ENCODE results near the gene DNER.
A peak's percentile ranks its signal among the peaks of the same experiment; 100 is the strongest.

The DNER gene

GRCh38 chr2:229591611-229592010, 122.7 kb downstream of the DNER start:
- TF ChIP-seq CTCF (IDR thresholded peaks at IDR 0.05; ENCODE audit: control insufficient read depth, extremely low read depth, insufficient read depth) = no peak
- no peak for DNase-seq (ENCODE audit: low read depth)
- H3K4me3 ChIP-seq (ENCODE audit: low read depth, low read length) = no peak overlapping the region

GRCh38 chr2:229586746-229587705, 127.3 kb downstream of the DNER start:
- H3K4me3 ChIP-seq (ENCODE audit: low read depth, low read length) = no peak overlapping the region
- TF ChIP-seq CTCF (IDR thresholded peaks at IDR 0.05; ENCODE audit: control insufficient read depth, extremely low read depth, insufficient read depth) = peak; percentile 71
- DNase-seq (ENCODE audit: low read depth) = peak; percentile 6

GRCh38 chr2:229586012-229586411, 128.3 kb downstream of the DNER start:
- no peak for TF ChIP-seq CTCF (IDR thresholded peaks at IDR 0.05; ENCODE audit: control insufficient read depth, extremely low read depth, insufficient read depth)
- DNase-seq (ENCODE audit: low read depth) = no peak

DNA sequence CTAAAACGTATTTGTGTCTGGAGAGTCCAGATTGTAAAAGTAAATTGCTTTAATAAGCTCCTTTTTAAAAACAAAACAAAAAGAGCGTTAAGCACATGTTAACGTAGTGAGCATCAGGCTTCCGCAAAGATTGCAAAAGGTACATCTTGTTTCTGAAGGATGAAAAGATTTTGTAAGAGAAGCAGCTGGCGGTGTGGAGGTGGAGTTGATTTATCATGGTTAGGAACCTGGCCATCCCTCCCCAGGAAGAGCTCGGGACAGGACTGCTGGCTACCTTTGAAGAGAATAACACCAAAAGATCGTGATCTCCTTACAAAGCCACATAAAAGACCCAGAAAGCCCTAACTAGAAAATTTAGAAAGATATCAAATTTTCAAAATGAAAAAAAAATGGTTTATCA, 132.2 kb downstream of the DNER start:
- TF ChIP-seq CTCF (IDR thresholded peaks at IDR 0.05; ENCODE audit: control insufficient read depth, extremely low read depth, insufficient read depth) = no peak
- DNase-seq (ENCODE audit: low read depth) = no peak
- H3K4me3 ChIP-seq (ENCODE audit: low read depth, low read length) = no peak overlapping the region

More at GRCh38 chr2:229586012-229586411, 128.3 kb downstream of the DNER start:
- no peak overlapping the region for H3K4me3 ChIP-seq (ENCODE audit: low read depth, low read length)

DNA sequence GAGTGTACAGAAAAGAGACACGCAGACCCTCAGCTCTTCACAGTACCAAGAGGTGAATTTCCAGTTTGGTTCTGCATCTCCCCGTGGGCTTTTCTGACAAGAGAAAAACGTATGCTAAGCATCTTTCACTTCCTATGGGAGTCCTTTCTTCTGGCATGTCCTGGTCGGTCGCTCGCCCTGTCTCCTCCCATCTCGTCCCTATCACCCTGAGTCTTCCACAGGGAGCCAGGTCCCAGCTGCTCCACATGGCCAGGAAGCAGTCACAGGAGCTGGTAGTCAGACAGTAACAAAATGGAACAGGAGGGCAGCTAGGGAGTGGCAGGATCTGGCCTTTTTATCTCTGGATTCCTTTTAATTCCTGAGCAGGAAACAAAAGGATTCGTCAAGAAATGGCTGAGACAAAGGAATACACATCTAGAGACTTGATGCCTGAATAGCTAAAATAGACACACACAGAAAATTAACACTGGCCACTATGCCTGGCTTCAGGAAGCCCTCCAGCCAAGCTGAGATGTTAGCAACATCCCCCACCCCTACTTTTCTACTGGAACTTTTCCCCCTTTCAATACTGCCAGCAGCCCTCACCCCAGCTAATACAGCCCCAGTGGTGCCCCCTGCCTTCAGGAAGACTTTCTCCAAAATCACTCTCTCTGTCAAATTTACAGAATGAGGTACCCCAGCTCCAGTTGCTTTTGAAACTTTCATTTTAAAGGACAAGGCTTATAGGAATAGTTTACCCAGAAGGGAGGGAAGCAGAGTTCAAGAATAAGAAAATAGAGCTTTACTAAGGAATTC, 136.1 kb downstream of the DNER start:
- H3K4me3 ChIP-seq (ENCODE audit: low read depth, low read length) = no peak overlapping the region
- no peak for DNase-seq (ENCODE audit: low read depth)
- no peak for TF ChIP-seq CTCF (IDR thresholded peaks at IDR 0.05; ENCODE audit: control insufficient read depth, extremely low read depth, insufficient read depth)

- no peak overlapping the region for H3K4me3 ChIP-seq (ENCODE audit: low read depth, low read length)
- DNase-seq (ENCODE audit: low read depth) = no peak
- no peak for TF ChIP-seq CTCF (IDR thresholded peaks at IDR 0.05; ENCODE audit: control insufficient read depth, extremely low read depth, insufficient read depth)
Observed at GRCh38 chr2:229575569-229576315, 138.6 kb downstream of the DNER start.

Data from LNCaP clone FGC (cell line).